ENCODE results near the gene OTOA.

Gene OTOA

DNA sequence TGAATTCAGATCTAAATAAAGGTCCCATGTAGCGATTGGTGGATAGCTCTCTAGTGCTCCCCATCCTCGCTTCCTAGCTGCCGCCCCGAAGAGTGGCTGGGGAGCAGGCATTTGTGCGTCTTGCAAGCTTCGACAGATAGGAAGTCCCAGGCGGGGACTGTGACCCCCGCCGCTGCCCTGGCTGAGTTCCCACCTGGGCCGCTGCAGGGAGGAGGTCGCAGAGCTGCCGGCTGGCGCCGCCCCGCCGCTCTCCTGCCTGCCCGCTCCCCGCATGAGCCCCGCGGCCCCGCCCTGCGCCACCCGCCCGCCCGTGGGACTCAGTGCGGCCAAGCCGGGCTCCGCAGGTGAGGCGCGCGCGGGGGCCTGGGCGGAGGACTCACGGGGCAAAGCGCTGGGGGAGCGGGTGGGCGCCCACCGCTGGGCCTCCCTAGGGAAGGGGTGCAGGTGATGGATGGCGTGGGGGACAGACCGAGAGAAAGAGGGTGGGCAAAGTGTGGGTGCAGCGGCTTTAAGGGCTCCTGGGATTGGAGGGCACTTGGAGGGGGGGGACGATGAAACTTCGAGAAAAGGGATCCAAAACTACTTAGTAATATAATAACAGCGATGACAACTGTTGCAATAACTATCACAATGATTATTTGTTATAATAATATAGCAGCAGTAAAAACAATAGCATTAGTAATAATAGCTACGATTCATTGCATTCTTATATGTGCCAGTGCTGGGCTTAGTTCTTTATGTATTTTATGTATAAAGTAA, at the start of gene OTOA:
Gene OTOA, plus strand, starts transcription at position 80 of the 759 bp plus-strand sequence. CDS start 14,547 bp downstream, outside the sequence.
- no peak for TF ChIP-seq CTCF (IDR thresholded peaks at IDR 0.05; ENCODE audit: low read depth, low read length)
- peak within 1 kb of the TSS; percentile 4 to 21 for H3K4me3 ChIP-seq (replicated peaks in 1 of 2; ENCODE audit: low read depth in 2 of 2, low read length in 2 of 2)

GRCh38 chr16:21614896-21615295, 48.9 kb upstream of the OTOA start:
- no peak overlapping the region for H3K4me3 ChIP-seq (replicated peaks in 1 of 2; ENCODE audit: low read depth in 2 of 2, low read length in 2 of 2)
- DNase-seq (ENCODE audit: low read depth in 2 of 2), result no peak
- TF ChIP-seq CTCF (IDR thresholded peaks at IDR 0.05; ENCODE audit: low read depth, low read length), result no peak

More for the DNA sequence above, at the start of gene OTOA:
- no peak for DNase-seq (ENCODE audit: low read depth in 2 of 2)

- no peak for TF ChIP-seq CTCF (IDR thresholded peaks at IDR 0.05; ENCODE audit: low read depth, low read length)
- H3K4me3 ChIP-seq (replicated peaks in 1 of 2; ENCODE audit: low read depth in 2 of 2, low read length in 2 of 2), result no peak overlapping the region
- no peak for DNase-seq (ENCODE audit: low read depth in 2 of 2)
These were observed 46.2 kb upstream of the OTOA start for GRCh38 chr16:21617607-21618006.

GRCh38 chr16:21618281-21618680, 45.5 kb upstream of the OTOA start:
- no peak for DNase-seq (ENCODE audit: low read depth in 2 of 2)
- no peak for TF ChIP-seq CTCF (IDR thresholded peaks at IDR 0.05; ENCODE audit: low read depth, low read length)

GRCh38 chr16:21619765-21620425, 43.9 kb upstream of the OTOA start:
- no peak for TF ChIP-seq CTCF (IDR thresholded peaks at IDR 0.05; ENCODE audit: low read depth, low read length)
- no peak for DNase-seq (ENCODE audit: low read depth in 2 of 2)
- no peak overlapping the region for H3K4me3 ChIP-seq (replicated peaks in 1 of 2; ENCODE audit: low read depth in 2 of 2, low read length in 2 of 2)

More at GRCh38 chr16:21618281-21618680, 45.5 kb upstream of the OTOA start:
- H3K4me3 ChIP-seq (replicated peaks in 1 of 2; ENCODE audit: low read depth in 2 of 2, low read length in 2 of 2), result no peak overlapping the region

DNA sequence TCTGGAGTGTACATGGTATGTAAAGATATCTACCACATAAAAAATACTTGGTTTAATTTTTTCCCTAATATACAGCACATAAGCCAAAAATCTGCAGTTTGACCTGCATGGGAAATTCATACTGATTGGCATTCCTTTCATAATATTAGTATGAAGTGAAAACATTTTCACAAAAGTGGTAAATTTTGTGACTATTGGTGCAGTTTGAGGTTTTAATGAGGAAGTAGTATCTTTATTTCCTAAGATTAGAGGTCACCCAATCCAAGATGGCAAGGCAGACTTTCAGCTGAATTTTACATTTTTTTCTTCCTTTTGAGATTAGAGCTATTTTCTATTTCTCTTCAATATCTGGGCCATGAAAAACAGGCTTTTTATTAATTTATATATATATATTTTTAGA, 43.2 kb upstream of the OTOA start:
- TF ChIP-seq CTCF (IDR thresholded peaks at IDR 0.05; ENCODE audit: low read depth, low read length), result no peak
- DNase-seq (ENCODE audit: low read depth in 2 of 2), result no peak
- no peak overlapping the region for H3K4me3 ChIP-seq (replicated peaks in 1 of 2; ENCODE audit: low read depth in 2 of 2, low read length in 2 of 2)

All from cardiac fibroblast (primary cell).